ENCODE results near the gene COA1. TPM values are rescaled to one million over a fixed set of nuclear protein-coding genes. Genes with fewer than 3 reads are reported as not detected.

COA1 gene
- total and polyA plus RNA-seq, 9 of the 15 experiments (the other 6 are each of a cell fraction or from before 2014, with no cell fraction given) = 98.9 to 463 (median 181) TPM

DNA sequence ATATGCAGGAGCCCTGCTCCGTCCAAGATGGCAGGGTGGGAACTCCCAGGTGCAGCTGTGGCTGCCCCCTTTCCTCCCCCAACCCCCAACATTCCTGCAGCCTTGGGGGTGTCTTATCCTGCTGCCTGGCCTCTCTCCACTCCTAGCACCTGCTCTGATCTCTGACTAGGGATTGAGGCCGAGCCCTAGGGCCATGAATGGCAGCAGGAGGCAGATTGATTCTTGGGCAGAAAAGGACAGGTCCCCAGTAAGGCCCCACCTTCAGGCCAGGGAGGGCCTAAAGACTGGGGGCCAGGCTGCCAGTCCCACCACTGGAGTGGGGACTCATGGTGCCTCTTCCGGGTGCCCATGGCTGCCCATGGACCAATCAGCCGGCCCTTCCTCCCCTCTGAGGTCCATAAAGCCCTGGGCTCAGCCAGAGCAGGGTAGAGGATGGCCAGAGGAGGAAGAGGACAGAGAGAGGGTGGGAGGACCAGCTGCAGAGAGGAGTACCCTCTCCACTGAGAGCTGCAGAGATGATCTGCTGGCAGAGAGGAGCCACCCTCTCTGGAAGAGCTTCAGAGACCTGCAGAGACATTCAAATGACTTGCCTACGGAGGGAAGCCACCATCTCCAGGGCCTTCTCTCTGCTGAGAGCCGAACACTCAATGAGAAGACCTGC, 8.3 kb upstream of the COA1 start (continued):
- TF ChIP-seq, protein P1, sequence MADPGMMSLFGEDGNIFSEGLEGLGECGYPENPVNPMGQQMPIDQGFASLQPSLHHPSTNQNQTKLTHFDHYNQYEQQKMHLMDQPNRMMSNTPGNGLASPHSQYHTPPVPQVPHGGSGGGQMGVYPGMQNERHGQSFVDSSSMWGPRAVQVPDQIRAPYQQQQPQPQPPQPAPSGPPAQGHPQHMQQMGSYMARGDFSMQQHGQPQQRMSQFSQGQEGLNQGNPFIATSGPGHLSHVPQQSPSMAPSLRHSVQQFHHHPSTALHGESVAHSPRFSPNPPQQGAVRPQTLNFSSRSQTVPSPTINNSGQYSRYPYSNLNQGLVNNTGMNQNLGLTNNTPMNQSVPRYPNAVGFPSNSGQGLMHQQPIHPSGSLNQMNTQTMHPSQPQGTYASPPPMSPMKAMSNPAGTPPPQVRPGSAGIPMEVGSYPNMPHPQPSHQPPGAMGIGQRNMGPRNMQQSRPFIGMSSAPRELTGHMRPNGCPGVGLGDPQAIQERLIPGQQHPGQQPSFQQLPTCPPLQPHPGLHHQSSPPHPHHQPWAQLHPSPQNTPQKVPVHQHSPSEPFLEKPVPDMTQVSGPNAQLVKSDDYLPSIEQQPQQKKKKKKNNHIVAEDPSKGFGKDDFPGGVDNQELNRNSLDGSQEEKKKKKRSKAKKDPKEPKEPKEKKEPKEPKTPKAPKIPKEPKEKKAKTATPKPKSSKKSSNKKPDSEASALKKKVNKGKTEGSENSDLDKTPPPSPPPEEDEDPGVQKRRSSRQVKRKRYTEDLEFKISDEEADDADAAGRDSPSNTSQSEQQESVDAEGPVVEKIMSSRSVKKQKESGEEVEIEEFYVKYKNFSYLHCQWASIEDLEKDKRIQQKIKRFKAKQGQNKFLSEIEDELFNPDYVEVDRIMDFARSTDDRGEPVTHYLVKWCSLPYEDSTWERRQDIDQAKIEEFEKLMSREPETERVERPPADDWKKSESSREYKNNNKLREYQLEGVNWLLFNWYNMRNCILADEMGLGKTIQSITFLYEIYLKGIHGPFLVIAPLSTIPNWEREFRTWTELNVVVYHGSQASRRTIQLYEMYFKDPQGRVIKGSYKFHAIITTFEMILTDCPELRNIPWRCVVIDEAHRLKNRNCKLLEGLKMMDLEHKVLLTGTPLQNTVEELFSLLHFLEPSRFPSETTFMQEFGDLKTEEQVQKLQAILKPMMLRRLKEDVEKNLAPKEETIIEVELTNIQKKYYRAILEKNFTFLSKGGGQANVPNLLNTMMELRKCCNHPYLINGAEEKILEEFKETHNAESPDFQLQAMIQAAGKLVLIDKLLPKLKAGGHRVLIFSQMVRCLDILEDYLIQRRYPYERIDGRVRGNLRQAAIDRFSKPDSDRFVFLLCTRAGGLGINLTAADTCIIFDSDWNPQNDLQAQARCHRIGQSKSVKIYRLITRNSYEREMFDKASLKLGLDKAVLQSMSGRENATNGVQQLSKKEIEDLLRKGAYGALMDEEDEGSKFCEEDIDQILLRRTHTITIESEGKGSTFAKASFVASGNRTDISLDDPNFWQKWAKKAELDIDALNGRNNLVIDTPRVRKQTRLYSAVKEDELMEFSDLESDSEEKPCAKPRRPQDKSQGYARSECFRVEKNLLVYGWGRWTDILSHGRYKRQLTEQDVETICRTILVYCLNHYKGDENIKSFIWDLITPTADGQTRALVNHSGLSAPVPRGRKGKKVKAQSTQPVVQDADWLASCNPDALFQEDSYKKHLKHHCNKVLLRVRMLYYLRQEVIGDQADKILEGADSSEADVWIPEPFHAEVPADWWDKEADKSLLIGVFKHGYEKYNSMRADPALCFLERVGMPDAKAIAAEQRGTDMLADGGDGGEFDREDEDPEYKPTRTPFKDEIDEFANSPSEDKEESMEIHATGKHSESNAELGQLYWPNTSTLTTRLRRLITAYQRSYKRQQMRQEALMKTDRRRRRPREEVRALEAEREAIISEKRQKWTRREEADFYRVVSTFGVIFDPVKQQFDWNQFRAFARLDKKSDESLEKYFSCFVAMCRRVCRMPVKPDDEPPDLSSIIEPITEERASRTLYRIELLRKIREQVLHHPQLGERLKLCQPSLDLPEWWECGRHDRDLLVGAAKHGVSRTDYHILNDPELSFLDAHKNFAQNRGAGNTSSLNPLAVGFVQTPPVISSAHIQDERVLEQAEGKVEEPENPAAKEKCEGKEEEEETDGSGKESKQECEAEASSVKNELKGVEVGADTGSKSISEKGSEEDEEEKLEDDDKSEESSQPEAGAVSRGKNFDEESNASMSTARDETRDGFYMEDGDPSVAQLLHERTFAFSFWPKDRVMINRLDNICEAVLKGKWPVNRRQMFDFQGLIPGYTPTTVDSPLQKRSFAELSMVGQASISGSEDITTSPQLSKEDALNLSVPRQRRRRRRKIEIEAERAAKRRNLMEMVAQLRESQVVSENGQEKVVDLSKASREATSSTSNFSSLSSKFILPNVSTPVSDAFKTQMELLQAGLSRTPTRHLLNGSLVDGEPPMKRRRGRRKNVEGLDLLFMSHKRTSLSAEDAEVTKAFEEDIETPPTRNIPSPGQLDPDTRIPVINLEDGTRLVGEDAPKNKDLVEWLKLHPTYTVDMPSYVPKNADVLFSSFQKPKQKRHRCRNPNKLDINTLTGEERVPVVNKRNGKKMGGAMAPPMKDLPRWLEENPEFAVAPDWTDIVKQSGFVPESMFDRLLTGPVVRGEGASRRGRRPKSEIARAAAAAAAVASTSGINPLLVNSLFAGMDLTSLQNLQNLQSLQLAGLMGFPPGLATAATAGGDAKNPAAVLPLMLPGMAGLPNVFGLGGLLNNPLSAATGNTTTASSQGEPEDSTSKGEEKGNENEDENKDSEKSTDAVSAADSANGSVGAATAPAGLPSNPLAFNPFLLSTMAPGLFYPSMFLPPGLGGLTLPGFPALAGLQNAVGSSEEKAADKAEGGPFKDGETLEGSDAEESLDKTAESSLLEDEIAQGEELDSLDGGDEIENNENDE (IDR thresholded peaks at IDR 0.05; ENCODE audit: low read depth, low read length) = no peak
- no peak for TF ChIP-seq BACH1 (tag; IDR thresholded peaks at IDR 0.05)
- no peak for TF ChIP-seq ZNF146 (CRISPR knock-in tag; IDR thresholded peaks at IDR 0.05; ENCODE audit: unreplicated experiment)
- TF ChIP-seq ZNF24 (IDR thresholded peaks at IDR 0.05) = no peak
- no peak for TF ChIP-seq ELF1 (tag; IDR thresholded peaks at IDR 0.05)
- no peak for TF ChIP-seq TAL1 (IDR thresholded peaks at IDR 0.05)
- TF ChIP-seq, protein P2, sequence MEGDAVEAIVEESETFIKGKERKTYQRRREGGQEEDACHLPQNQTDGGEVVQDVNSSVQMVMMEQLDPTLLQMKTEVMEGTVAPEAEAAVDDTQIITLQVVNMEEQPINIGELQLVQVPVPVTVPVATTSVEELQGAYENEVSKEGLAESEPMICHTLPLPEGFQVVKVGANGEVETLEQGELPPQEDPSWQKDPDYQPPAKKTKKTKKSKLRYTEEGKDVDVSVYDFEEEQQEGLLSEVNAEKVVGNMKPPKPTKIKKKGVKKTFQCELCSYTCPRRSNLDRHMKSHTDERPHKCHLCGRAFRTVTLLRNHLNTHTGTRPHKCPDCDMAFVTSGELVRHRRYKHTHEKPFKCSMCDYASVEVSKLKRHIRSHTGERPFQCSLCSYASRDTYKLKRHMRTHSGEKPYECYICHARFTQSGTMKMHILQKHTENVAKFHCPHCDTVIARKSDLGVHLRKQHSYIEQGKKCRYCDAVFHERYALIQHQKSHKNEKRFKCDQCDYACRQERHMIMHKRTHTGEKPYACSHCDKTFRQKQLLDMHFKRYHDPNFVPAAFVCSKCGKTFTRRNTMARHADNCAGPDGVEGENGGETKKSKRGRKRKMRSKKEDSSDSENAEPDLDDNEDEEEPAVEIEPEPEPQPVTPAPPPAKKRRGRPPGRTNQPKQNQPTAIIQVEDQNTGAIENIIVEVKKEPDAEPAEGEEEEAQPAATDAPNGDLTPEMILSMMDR (IDR thresholded peaks at IDR 0.05 in 2 of 3, conservative IDR thresholded peaks at IDR 0.05 in 1 of 3; ENCODE audit: insufficient read depth in 2 of 3, low read depth in 1 of 3, low read length in 3 of 3) = no peak
- TF ChIP-seq ELF2 (CRISPR knock-in tag; IDR thresholded peaks at IDR 0.05) = no peak
- TF ChIP-seq ZNF668 (CRISPR knock-in tag; IDR thresholded peaks at IDR 0.05) = no peak
- no peak for TF ChIP-seq XRCC5 (IDR thresholded peaks at IDR 0.05; ENCODE audit: low read depth, low read length)
- no peak for TF ChIP-seq NFE2L1 (tag; IDR thresholded peaks at IDR 0.05; ENCODE audit: borderline replicate concordance, low read depth)
- no peak for TF ChIP-seq ZNF224 (CRISPR knock-in tag; IDR thresholded peaks at IDR 0.05)
- no peak for TF ChIP-seq KAT8 (IDR thresholded peaks at IDR 0.05; ENCODE audit: low read depth)
- no peak for TF ChIP-seq TRIM28 (IDR thresholded peaks at IDR 0.05)
- no peak for TF ChIP-seq MAZ (CRISPR knock-in tag; conservative IDR thresholded peaks at IDR 0.05 in 1 of 2, IDR thresholded peaks at IDR 0.05 in 1 of 2)
